ENCODE data around the gene GAR1.

The GAR1 gene

GRCh38 chr4:109826719-109827118 lies 11.2 kb downstream of the GAR1 start:
- Mint-ChIP-seq H3K27me3 (ENCODE audit: low read depth, poor library complexity) (no peaks in the 10 kb centered on the region), H3K4me3 (no peak overlapping the region), H3K4me1 (no peaks in the 10 kb centered on the region), H3K27ac (no peak overlapping the region), H3K36me3 (ENCODE audit: low read depth) (peaks cover 29% of the 10 kb centered on the region), H3K9me3 (no peaks in the 10 kb centered on the region)
- TF ChIP-seq CTCF (IDR thresholded peaks at IDR 0.05), result peak; percentile 43
- no peak for DNase-seq

DNA sequence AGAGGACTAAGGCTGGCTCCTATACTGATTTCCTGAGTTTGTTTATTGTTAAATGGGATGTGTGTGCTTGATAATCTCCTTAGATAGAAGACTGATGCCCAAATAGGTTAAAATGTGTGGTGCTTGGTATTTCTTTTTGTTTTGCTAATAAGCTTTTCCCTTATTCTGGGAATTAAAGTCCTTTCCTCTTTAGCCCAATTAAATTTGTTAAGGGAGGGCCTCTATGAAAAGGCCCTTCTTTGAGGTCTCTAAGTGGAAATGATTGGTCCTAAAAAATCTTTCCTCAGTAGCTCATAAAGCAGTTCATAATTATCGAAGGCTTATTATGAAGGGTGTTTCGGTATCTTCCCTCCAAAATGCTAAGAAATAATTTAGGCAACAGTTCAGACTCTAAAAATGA lies 12.1 kb downstream of the GAR1 start, which contains the start of gene RRH:
RRH (plus strand) TSS at position 301 of the 400 bp plus-strand sequence; CDS start at position 357, 56 bp downstream.
- TF ChIP-seq CTCF (IDR thresholded peaks at IDR 0.05), result no peak
- H3K9me3 Mint-ChIP-seq, result no peaks in the 10 kb centered on the region
- DNase-seq, result no peak
- no peak within 1 kb of the TSS for H3K27ac Mint-ChIP-seq
- no peak within 1 kb of the TSS for H3K4me3 Mint-ChIP-seq
- peaks cover 24% of the 10 kb centered on the region for H3K36me3 Mint-ChIP-seq (ENCODE audit: low read depth)
- H3K4me1 Mint-ChIP-seq, result no peaks in the 10 kb centered on the region
- H3K27me3 Mint-ChIP-seq (ENCODE audit: low read depth, poor library complexity), result no peaks in the 10 kb centered on the region

DNA sequence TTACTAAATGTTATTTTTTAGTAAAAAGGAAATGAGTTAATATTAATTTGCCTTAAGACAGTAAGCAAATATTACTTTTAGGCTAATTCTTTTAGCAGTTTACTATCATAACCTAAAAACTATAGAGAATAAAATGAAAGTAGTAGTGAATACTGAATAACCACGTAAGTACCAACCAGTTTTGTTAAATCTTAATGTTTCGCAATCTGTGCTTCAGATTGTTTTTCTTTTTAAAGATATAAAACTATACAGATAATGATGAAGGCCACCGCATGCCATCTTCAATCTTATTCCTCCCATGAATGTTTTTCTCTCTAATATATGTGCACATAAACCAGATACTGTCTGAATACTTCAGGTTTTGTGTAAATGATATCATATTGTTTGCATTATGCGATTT lies 18.2 kb downstream of the GAR1 start:
- Mint-ChIP-seq H3K4me3 (no peak overlapping the region), H3K9me3 (no peaks in the 10 kb centered on the region), H3K27ac (no peak overlapping the region), H3K27me3 (ENCODE audit: low read depth, poor library complexity) (no peaks in the 10 kb centered on the region), H3K4me1 (no peaks in the 10 kb centered on the region), H3K36me3 (ENCODE audit: low read depth) (no peaks in the 10 kb centered on the region)
- TF ChIP-seq CTCF (IDR thresholded peaks at IDR 0.05), result no peak
- DNase-seq, result no peak

DNA sequence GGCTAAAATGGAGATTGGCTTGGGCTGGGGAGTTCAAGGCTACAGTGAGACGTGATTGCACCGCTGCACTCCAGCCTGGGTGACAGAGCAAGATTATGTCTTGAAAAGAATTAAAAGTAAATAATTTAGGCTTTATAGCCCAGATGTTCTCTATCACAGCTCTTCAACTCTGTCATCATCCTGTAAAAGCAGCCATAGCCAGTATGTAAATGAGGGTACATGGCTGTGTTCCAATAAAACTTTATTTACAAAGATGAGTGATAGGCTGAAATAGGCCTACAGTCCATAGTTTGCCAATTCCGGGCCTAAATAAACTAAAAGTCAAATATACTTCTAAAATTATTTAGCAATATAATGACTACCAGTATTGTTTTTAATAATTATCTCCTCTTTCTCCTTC lies 21.4 kb downstream of the GAR1 start:
- H3K27me3 Mint-ChIP-seq (ENCODE audit: low read depth, poor library complexity), result no peaks in the 10 kb centered on the region
- no peaks in the 10 kb centered on the region for H3K36me3 Mint-ChIP-seq (ENCODE audit: low read depth)
- no peak overlapping the region for H3K27ac Mint-ChIP-seq
- H3K4me1 Mint-ChIP-seq, result no peaks in the 10 kb centered on the region
- no peak for DNase-seq
- H3K4me3 Mint-ChIP-seq, result no peak overlapping the region
- TF ChIP-seq CTCF (IDR thresholded peaks at IDR 0.05), result no peak
- peaks cover 3% of the 10 kb centered on the region for H3K9me3 Mint-ChIP-seq

- no peak for TF ChIP-seq CTCF (IDR thresholded peaks at IDR 0.05)
- Mint-ChIP-seq H3K4me1 (no peaks in the 10 kb centered on the region), H3K4me3 (no peak overlapping the region), H3K27ac (no peak overlapping the region), H3K36me3 (ENCODE audit: low read depth) (no peaks in the 10 kb centered on the region), H3K9me3 (no peaks in the 10 kb centered on the region), H3K27me3 (ENCODE audit: low read depth, poor library complexity) (no peaks in the 10 kb centered on the region)
- no peak for DNase-seq
These were observed 31.0 kb downstream of the GAR1 start for GRCh38 chr4:109846395-109847098.

DNA sequence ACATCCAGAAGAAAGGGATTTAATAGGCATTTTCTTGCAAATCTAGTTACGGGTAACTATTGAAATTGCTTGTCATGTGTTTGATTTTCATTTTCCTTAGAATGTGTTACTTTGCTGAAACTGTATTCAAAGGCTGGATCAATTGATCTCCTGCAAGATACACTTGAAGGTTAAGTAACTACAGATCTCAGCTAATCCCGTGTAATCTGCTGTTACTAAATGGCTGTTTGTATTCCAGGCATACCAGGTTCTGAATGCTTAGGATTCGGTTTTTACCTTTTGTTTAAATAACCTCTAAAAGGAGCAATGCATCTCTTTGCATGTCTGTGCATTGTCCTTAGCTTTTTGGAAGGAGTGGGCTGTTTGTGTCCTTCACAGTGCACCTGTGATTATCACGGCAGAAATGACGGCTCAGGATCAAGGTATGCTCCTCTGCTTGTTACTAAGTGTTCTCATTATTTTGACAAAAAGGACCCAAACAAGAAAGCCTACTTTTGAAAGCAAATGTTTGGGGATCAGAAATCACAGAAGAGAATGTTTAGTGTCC lies 32.4 kb downstream of the GAR1 start, which contains the start of gene LRIT3:
LRIT3 (plus strand) TSS at position 212 of the 547 bp plus-strand sequence; CDS start at position 307, 95 bp downstream.
- Mint-ChIP-seq H3K36me3 (ENCODE audit: low read depth) (no peaks in the 10 kb centered on the region), H3K27me3 (ENCODE audit: low read depth, poor library complexity) (no peaks in the 10 kb centered on the region), H3K9me3 (no peaks in the 10 kb centered on the region), H3K27ac (no peak within 1 kb of the TSS), H3K4me1 (no peaks in the 10 kb centered on the region), H3K4me3 (no peak within 1 kb of the TSS)
- TF ChIP-seq CTCF (IDR thresholded peaks at IDR 0.05), result no peak
- DNase-seq, result no peak
